HG02870 (cell line): ENCODE results near the gene ZNF70.

Source experiments
- ATAC-seq: cut with Tn5 transposase; IDR thresholded peaks from one replicate; pipeline ENCODE4 v1.9.1; 2021; ENCODE audit warnings: mild to moderate bottlenecking, moderate library complexity; ENCODE audit not compliant: unreplicated experiment

Gene ZNF70

DNA sequence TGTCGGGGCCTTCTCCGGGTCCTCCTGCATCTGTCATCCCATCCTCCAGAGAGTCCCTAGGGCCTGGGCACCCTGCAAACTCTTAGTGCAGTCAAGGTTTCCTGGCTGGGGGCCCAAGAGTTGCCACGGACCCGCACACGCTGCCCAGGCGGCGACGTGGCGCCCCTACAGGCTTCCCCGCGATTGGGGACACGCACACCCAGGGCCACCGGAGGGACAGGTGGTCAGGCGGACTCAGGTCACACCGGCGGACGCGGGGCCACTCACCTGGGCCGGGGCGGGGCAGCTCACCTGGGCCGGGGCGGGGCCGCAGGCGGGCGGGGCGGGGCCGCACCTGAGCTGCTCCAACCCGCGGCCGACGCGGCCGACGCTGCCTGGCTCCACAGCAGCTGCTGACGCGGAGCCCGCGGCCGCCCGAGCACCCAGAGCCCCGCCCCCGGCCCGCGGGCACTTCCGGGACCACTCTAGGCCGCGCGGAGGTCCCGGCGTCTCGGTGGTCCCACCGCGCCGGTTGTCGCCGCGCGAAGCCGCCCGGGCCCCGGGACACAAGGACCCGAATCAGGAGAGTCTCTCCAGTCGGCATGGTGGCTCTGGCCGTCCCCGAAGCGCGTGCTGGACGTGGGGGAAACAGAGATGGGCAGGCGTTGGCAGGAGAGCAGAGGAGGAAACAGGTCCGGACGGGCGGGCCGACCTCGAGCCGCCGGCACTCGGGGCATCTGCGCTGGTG is at the start of gene ZNF70:
ZNF70 (minus strand) TSS at position 399 of the 727 bp plus-strand sequence. CDS start 5,972 bp downstream, outside the sequence.
- ATAC-seq, result peak; percentile 64

DNA sequence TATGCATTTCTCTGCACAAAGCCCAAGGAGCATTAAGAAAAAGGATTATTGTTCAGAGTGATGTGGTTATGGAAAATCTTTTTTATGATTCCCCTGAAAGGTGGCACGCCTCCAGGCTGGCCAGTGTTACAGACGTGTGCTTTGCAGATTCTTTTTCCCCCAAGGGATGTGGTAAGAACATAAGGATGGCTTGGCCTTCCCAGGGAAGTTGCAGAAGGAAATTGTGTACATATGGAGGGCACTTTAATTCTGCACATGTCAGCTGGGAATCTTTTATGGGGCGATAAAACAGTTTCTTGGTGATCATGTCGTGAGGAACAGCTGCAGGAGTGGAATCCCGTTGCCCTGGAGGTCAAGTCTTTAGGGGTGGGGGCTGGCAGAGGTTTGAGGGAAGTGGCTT is 45.5 kb upstream of the ZNF70 start:
- no peak for ATAC-seq

DNA sequence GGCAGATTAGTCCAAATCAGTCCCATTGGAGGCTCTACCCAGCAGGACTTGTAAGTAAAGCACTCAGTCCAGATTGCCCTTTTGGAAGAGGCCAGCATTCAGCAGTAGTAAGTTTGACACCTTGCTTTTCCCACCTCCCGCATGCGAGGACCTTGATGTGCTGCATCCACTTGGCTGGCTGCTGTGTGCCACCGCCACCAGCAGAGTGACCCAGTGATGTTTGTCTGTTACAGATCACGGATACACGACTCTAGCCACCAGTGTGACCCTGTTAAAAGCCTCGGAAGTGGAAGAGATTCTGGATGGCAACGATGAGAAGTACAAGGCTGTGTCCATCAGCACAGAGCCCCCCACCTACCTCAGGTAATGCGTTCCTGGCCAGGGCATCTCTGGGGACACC is 42.4 kb upstream of the ZNF70 start:
- ATAC-seq, result no peak

DNA sequence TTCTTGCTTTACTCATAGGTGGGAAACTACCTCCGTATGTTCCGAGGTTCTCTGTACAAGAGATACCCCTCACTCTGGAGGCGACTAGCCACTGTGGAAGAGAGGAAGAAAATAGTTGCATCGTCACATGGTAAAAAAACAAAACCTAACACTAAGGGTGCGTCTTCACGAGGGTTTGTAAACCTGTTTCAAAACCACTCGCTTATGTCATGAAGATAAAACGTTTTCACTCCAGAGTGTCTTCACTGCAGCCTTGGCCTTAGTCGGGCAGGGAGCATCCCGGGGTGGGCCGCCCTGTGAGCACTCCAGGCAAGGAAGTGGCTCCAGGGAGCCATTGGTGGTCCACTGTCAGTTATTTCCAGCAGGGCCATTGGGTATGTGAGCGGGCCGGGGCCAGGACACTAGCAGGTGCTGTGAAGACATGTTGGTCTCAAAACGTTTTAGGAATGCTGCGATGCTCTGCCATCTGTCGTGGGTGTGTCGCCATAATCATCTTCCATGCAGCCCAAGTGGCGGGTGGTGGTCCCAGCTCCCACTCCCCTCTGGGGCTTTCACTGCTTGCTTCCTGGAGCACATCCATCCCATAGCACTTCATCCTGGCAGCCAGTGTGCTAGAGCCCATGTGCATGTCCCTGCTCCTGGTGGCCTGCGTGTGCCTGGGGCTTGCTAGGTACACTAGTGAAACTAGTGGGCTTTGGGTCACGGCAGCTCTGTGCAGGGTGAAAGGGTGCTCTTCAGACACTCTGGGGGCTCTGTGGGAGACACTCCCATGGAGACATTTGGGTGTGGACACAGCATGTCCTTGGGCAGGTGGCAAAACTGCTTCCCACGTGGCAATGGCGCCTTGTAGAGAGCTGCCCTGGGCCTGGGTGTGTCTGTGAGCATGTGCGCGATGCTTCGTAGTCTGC is 41.1 kb upstream of the ZNF70 start:
- no peak for ATAC-seq

DNA sequence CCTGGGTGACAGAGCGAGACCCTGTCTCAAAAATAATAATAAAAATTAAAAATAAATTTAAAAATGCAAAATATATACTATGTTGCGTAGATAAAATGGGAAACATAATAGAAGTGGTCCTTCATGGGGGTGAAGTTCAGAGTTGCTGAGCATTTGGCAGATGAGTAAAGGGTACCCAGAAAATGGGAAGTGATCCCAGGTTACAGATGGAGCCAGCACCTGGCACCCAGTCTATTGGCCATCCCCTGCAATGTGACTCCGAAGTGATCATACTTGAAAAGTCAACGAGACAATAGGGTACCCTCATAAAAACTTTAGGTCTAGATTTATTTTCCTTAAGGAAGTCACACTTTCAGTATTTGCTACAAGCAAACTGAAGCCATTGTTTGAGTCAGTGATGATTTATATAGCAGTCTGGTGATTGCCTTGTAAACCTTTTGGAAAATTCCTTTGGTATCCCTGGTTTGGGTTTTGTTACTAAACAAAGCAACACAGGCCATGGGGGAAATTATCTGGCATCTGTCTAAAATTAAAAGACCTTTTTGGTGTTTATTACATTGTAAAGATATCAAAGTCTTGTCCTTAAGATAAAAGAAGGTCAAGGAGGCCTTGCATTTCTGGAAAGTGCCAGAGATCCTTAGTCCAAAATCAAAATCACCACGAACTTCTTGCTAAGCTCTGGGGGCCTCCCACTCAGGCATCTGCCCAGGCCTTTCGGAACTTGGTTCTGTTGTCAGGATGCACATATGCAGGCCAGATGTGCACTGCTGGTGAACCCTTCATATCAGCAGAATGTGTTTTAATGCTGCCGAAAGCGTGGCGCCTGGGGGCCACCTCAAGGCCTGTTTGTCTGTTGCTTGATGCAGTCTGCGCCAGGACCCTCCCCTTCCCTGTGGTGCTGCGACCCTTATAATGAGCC is 40.2 kb upstream of the ZNF70 start:
- no peak for ATAC-seq

DNA sequence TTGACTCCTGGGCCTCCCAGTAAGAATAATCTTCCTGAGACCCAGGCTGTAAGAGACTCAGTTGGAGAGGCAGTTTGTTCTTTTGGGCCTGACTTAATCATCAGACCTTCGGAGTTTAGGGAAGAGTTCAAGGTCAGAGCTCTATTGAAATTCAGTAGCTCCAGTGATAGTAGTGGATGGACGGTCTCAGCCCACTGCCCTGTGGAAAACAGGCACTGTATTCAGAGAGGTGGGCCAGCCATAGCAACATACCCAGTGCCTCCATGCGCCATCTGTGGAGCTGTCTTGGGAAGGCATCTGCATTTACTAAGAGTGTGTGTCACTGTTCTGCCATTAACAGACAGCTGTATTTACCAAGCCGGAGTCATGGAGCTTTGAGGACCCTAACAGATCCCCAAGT is 38.7 kb upstream of the ZNF70 start:
- ATAC-seq, result no peak

DNA sequence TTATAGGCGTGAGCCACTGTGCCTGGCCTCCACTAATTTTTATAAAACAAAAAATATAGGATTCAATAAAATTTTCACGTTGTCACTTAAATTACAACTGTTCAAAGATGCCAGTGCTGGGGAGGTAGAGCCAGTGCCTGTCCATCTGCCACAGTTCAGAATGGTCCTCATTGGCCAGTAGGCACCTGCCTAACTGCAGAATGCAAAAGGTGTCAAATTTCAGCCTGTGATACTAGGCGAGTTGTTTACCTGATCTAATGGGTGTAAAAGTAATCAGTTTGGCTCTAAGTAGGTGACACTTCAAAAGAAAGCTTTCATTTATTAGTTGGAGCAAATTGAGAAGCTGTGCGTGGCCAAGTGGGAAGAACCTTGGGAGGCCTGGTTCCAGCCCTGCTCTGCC is 38.2 kb upstream of the ZNF70 start:
- no peak for ATAC-seq

DNA sequence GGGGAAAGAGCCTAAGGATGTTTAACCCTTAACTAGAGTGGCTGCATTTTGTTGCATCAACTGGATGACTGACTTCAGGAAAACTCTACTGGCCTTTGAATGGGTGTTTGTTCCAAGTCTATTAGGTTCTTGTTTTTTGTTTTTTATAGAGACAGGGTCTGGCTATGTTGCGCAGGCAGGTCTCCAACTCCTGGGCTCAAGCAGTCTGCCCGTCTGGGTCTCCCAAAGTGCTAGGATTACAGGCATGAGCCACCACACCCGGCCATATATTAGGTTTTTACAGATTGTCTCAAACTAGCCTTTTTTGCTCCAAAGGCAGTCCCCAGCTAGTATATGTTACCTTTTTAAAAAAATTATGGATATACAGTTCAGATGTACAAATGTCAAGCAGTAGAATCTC is 37.0 kb upstream of the ZNF70 start:
- no peak for ATAC-seq

DNA sequence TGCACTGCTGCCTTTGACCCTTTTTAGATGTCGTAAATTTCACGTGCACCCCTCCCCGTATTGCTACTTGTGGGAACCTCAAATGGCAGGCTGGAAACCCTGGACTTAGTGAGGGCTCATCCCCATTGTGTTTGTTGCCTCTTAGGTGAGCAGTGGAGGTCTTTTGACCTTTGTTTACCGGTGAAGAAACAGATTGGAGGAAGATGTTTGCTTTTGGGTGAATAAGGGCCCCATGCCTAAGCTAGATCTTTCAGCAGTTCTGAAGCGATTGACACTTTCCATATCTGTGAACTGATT is 36.6 kb upstream of the ZNF70 start:
- ATAC-seq, result no peak

DNA sequence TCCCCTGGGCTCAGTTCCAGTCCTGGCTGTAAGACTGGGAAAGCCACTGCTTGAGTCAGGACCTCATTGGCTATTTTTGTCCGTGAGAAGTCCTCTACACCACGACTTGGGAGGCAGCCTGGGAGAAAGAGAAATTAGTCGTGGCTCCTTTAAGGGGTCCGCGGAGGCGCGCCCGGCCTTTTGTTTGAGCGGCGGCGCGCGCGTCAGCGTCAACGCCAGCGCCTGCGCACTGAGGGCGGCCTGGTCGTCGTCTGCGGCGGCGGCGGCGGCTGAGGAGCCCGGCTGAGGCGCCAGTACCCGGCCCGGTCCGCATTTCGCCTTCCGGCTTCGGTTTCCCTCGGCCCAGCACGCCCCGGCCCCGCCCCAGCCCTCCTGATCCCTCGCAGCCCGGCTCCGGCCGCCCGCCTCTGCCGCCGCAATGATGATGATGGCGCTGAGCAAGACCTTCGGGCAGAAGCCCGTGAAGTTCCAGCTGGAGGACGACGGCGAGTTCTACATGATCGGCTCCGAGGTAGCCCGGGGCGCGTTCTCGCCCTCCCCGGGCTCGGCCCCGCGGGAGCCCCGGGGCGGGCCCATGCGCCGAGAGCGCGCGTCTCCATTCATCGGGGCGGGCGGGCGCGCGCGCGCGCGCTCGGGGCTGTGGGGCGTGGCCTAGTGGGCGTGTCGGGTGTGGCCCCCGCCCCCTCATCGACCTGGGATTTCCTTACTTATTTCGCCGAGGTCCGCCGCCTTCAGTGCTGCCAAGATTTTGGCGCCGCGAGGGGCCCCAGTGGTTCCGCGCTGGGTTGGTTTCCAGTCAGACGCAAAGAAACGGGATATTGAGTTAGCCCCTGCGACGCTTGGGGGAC is 36.1 kb upstream of the ZNF70 start, which contains the start of gene SMARCB1:
SMARCB1 (plus strand) TSS at position 215 of the 848 bp plus-strand sequence; CDS start at position 419, 204 bp downstream.
- ATAC-seq, result peak; percentile 71

DNA sequence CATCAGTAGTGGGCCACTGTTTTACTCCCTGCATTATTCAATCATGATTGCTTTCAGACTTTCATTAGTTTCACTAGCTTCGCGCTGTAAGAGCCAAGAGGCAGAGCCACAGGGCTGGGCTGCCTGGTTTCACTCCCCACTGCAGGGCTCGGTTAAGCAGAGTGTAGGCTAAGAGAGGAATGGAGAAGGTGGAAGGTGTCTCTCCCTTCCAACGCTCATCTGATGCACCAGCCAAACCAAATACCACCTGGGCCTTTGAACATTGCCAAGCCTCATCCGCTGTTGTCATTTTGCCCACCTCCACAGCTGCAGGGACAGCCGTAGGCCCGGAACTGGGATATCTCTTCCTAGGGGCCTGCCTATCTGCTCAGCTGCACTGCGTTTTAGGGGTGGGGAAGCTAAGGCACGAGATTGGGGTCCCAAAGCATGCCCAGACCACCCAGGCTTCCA is 35.4 kb upstream of the ZNF70 start:
- no peak for ATAC-seq

DNA sequence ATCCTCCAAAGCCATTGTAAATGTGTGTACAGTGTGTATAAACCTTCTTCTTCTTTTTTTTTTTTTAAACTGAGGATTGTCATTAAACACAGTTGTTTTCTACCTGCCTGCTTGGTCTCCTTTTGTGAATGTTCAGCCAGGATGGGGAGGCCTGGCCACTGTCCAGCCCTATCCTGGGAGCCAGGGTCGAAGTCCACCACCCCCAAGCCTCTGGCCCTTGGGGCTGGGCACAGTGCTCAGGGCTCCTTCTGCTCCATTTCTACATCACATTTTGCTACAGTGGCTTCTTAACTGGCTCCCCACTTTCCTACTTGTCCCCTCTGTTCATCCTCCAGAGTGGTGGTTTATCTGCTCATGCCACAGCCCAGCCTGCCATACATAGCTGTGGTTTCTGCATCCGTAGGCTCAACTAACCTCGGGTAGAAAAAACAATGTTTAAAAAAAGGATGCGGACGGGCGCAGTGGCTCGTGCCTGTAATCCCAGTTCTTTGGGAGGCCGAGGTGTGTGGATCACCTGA is 33.4 kb upstream of the ZNF70 start:
- no peak for ATAC-seq

DNA sequence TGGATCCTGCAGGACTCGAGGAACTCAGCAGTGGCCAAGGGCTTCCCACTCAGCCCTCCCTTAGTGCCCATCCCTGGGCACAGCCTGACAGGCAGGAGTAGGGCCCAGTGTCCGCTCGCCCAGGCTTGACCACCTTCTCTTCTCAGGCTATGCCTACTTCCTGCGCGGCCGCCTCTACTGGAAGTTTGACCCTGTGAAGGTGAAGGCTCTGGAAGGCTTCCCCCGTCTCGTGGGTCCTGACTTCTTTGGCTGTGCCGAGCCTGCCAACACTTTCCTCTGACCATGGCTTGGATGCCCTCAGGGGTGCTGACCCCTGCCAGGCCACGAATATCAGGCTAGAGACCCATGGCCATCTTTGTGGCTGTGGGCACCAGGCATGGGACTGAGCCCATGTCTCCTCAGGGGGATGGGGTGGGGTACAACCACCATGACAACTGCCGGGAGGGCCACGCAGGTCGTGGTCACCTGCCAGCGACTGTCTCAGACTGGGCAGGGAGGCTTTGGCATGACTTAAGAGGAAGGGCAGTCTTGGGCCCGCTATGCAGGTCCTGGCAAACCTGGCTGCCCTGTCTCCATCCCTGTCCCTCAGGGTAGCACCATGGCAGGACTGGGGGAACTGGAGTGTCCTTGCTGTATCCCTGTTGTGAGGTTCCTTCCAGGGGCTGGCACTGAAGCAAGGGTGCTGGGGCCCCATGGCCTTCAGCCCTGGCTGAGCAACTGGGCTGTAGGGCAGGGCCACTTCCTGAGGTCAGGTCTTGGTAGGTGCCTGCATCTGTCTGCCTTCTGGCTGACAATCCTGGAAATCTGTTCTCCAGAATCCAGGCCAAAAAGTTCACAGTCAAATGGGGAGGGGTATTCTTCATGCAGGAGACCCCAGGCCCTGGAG is 32.6 kb upstream of the ZNF70 start:
- ATAC-seq, result no peak

DNA sequence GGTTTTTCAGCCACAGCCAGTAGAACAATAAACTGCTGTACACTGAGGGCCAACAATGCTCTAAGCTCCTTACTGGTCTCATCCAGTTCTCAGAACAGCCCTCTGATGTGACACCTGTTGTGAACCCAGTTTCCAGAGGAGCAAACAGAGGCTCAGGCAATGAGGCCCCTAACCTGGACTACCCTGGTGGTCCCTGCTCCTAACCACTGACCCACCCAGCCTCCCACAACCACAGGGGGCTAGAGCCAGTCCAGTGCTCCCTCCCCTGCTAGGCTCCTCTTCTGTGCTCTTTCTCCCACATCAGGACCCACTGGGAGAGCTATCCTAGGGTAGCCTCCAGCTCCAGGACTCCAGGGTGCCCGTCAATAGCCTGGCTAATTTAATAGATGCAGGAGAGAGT is 31.8 kb upstream of the ZNF70 start:
- no peak for ATAC-seq

DNA sequence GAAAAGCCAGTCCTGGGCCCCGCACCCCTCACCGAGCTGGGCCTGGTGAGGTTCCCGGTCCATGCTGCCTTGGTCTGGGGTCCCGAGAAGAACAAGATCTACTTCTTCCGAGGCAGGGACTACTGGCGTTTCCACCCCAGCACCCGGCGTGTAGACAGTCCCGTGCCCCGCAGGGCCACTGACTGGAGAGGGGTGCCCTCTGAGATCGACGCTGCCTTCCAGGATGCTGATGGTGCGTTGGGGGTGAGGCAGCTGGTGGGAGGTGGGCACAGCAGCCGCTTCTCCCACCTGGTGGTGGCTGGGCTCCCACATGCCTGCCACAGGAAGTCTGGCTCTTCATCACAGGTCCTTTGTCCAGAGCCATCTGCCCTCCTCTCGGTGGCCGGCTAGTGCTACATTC is 31.3 kb upstream of the ZNF70 start:
- ATAC-seq, result no peak

DNA sequence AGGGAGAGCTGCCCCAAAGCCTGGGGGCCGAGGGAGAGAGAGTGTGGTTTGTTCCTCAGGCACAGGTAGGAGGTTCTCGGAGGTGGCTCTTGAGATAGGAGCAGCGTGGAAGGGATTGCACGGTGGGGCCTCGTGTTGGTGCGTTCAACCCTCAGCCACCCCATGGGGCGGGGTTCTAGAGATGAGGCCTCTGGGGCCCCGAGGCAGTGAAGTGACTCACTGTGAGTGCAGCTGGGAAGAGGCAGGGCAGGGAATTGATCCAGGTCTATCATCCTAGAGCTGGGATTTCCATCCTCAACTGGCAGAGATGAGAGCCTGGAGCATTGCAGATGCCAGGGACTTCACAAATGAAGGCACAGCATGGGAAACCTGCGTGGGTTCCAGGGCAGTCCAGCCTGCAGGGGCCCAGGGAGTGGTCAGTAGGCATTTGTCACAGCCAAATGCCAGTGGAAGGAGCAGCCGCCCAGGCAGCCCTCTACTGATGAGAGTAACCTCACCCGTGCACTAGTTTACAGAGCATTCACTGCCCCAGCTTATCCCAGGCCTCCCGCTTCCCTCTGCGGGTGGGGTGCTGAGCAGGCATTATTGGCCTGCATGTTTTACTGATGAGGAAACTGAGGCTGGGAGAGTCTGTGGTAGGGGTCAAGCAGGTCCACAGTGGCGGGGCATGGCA is 30.7 kb upstream of the ZNF70 start:
- ATAC-seq, result no peak

DNA sequence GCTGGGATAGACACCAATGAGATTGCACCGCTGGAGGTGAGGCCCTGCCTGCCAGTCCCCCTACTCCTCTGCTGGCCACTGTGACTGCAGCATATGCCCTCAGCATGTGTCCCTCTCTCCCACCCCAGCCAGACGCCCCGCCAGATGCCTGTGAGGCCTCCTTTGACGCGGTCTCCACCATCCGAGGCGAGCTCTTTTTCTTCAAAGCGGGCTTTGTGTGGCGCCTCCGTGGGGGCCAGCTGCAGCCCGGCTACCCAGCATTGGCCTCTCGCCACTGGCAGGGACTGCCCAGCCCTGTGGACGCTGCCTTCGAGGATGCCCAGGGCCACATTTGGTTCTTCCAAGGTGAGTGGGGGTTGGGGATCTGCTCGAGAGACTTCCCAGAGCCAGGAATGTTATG is 30.2 kb upstream of the ZNF70 start:
- ATAC-seq, result no peak

DNA sequence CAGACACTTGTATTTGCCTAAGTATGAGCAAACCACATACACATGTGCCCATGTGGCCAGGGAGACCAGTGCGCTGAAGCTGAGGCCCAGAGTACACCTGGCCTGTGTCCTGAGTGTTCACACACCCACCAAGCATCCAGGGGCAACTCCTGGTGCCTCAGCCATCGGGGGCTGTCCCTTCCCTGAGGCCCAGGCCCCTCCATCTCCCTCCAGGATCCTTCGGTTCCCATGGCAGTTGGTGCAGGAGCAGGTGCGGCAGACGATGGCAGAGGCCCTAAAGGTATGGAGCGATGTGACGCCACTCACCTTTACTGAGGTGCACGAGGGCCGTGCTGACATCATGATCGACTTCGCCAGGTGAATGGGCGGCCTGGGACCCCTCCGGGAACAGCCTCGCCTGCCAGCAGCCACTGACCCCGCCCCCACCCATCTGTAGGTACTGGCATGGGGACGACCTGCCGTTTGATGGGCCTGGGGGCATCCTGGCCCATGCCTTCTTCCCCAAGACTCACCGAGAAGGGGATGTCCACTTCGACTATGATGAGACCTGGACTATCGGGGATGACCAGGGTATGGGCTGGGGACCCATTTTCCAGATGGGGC is 29.3 kb upstream of the ZNF70 start:
- no peak for ATAC-seq
